GM10266 (cell line): ENCODE data around the gene CDKN2AIPNL.
A peak's percentile ranks its signal among the peaks of the same experiment; 100 is the strongest.

ENCODE experiments used
- DNase-seq: peaks from one replicate; pipeline ENCODE4 v3.0.0; 2012; ENCODE audit errors: extremely low spot score
- CTCF ChIP-seq: IDR thresholded peaks from 2 replicates; pipeline ENCODE4 v1.5.1; 2012; ENCODE audit warnings: mild to moderate bottlenecking, low read depth; ENCODE audit not compliant: control insufficient read depth, insufficient read depth; ENCODE audit errors: missing control alignments

The CDKN2AIPNL gene

GRCh38 chr5:134437847-134438581, 26.3 kb upstream of the CDKN2AIPNL start:
- no peak for DNase-seq
- TF ChIP-seq CTCF, result no peak

- DNase-seq, result no peak
- TF ChIP-seq CTCF, result no peak
Observed at GRCh38 chr5:134437340-134437846, 25.7 kb upstream of the CDKN2AIPNL start.

- TF ChIP-seq CTCF, result no peak
- DNase-seq, result peak; percentile 72
Observed at GRCh38 chr5:134436523-134437339, 25.1 kb upstream of the CDKN2AIPNL start.

- DNase-seq, result no peak
- no peak for TF ChIP-seq CTCF
Observed at GRCh38 chr5:134435560-134435959, 23.9 kb upstream of the CDKN2AIPNL start.

- TF ChIP-seq CTCF, result no peak
- no peak for DNase-seq
Observed at GRCh38 chr5:134432677-134433359, 21.1 kb upstream of the CDKN2AIPNL start.

GRCh38 chr5:134432174-134432573, 20.5 kb upstream of the CDKN2AIPNL start:
- no peak for DNase-seq
- TF ChIP-seq CTCF, result no peak
